Measurements from ENCODE around the gene KRTAP3-2. TPM values are rescaled to one million over a fixed set of nuclear protein-coding genes. Genes with fewer than 3 reads are reported as not detected.

The KRTAP3-2 gene
- total RNA-seq, 2 donors from 2014 or later: not detected

- ATAC-seq (ENCODE audit: insufficient number of reproducible peaks, low FRiP score, low read depth): no peak
- no peaks in the 10 kb centered on the region for H3K9me3 ChIP-seq
- no peaks in the 10 kb centered on the region for H3K27me3 ChIP-seq (replicated peaks; ENCODE audit: insufficient read depth)
- no peak for TF ChIP-seq CTCF (IDR thresholded peaks at IDR 0.05)
- H3K4me3 ChIP-seq: no peak overlapping the region
- no peak overlapping the region for H3K27ac ChIP-seq
- no peaks in the 10 kb centered on the region for H3K36me3 ChIP-seq
- DNase-seq (ENCODE audit: low spot score): no peak
- H3K4me1 ChIP-seq (ENCODE audit: control insufficient read depth in 1 of 2, low read depth in 2 of 2): no peaks in the 10 kb centered on the region
Observed at GRCh38 chr17:41001795-41002194, 2.1 kb upstream of the KRTAP3-2 start.

GRCh38 chr17:40997361-40997760, 2.3 kb downstream of the KRTAP3-2 start:
- Histone ChIP-seq H3K27me3 (replicated peaks; ENCODE audit: insufficient read depth) (no peaks in the 10 kb centered on the region), H3K4me3 (no peak overlapping the region), H3K36me3 (no peaks in the 10 kb centered on the region), H3K9me3 (no peaks in the 10 kb centered on the region), H3K27ac (no peak overlapping the region), H3K4me1 (ENCODE audit: control insufficient read depth in 1 of 2, low read depth in 2 of 2) (no peaks in the 10 kb centered on the region)
- ATAC-seq (ENCODE audit: insufficient number of reproducible peaks, low FRiP score, low read depth) (no peak), DNase-seq (ENCODE audit: low spot score) (no peak)
- no peak for TF ChIP-seq CTCF (IDR thresholded peaks at IDR 0.05)

GRCh38 chr17:40996829-40997228, 2.9 kb downstream of the KRTAP3-2 start:
- TF ChIP-seq CTCF (IDR thresholded peaks at IDR 0.05): no peak
- no peak for ATAC-seq (ENCODE audit: insufficient number of reproducible peaks, low FRiP score, low read depth)
- H3K27me3 ChIP-seq (replicated peaks; ENCODE audit: insufficient read depth): no peaks in the 10 kb centered on the region

GRCh38 chr17:40995116-40995515, 4.6 kb downstream of the KRTAP3-2 start:
- no peak for TF ChIP-seq CTCF (IDR thresholded peaks at IDR 0.05)
- Histone ChIP-seq H3K4me1 (ENCODE audit: control insufficient read depth in 1 of 2, low read depth in 2 of 2) (no peaks in the 10 kb centered on the region), H3K4me3 (no peak overlapping the region), H3K27me3 (replicated peaks; ENCODE audit: insufficient read depth) (no peaks in the 10 kb centered on the region), H3K36me3 (no peaks in the 10 kb centered on the region), H3K27ac (no peak overlapping the region), H3K9me3 (no peaks in the 10 kb centered on the region)
- DNase-seq (ENCODE audit: low spot score) (no peak), ATAC-seq (ENCODE audit: insufficient number of reproducible peaks, low FRiP score, low read depth) (no peak)

More at GRCh38 chr17:40996829-40997228, 2.9 kb downstream of the KRTAP3-2 start:
- no peaks in the 10 kb centered on the region for H3K4me1 ChIP-seq (ENCODE audit: control insufficient read depth in 1 of 2, low read depth in 2 of 2)
- no peak for DNase-seq (ENCODE audit: low spot score)
- no peak overlapping the region for H3K4me3 ChIP-seq
- H3K36me3 ChIP-seq: no peaks in the 10 kb centered on the region
- H3K27ac ChIP-seq: no peak overlapping the region
- H3K9me3 ChIP-seq: no peaks in the 10 kb centered on the region

- DNase-seq (ENCODE audit: low spot score): no peak
- TF ChIP-seq CTCF (IDR thresholded peaks at IDR 0.05): no peak
Observed at GRCh38 chr17:40993839-40994238, 5.9 kb downstream of the KRTAP3-2 start, which contains the start of gene KRTAP3-3. KRTAP3-3 (minus strand) TSS chr17:40994164; CDS start chr17:40994097, 67 bp downstream.

More at GRCh38 chr17:40993839-40994238, 5.9 kb downstream of the KRTAP3-2 start, which contains the start of gene KRTAP3-3:
- Histone ChIP-seq H3K27ac (no peak within 1 kb of the TSS), H3K4me1 (ENCODE audit: control insufficient read depth in 1 of 2, low read depth in 2 of 2) (no peaks in the 10 kb centered on the region), H3K9me3 (no peaks in the 10 kb centered on the region), H3K27me3 (replicated peaks; ENCODE audit: insufficient read depth) (no peaks in the 10 kb centered on the region), H3K4me3 (no peak within 1 kb of the TSS), H3K36me3 (no peaks in the 10 kb centered on the region)
- no peak for ATAC-seq (ENCODE audit: insufficient number of reproducible peaks, low FRiP score, low read depth)

All from thoracic aorta (tissue), 2 donors.